RWPE2 (cell line): ENCODE data around the gene SUN3.

Experiments
- ATAC-seq: fragments of 200-7000 bp; cut with Tn5 transposase; 3 replicates; pipeline ENCODE4 v1.9.1; 2021; ENCODE audit warnings: low read depth
- DNase-seq: peaks from one replicate; pipeline ENCODE4 v3.0.0-alpha.2; 2020; ENCODE audit warnings: low spot score
- H3K27ac ChIP-seq: fragments of 450-650 bp; 2 replicates; pipeline ENCODE4 v1.5.1; 2017; ENCODE audit warnings: mild to moderate bottlenecking; ENCODE audit not compliant: poor library complexity, severe bottlenecking
- H3K27me3 ChIP-seq: fragments of 250-450 bp; sonication (Bioruptor Pico); 2 replicates; pipeline ENCODE4 v1.5.1; 2021; ENCODE audit warnings: mild to moderate bottlenecking, moderate library complexity; ENCODE audit not compliant: insufficient read depth, poor library complexity, severe bottlenecking
- H3K36me3 ChIP-seq: fragments of 250-450 bp; sonication (Bioruptor Pico); 2 replicates; pipeline ENCODE4 v1.5.1; 2020; ENCODE audit warnings: low read depth, mild to moderate bottlenecking, moderate library complexity
- H3K4me1 ChIP-seq: fragments of 250-450 bp; sonication (Bioruptor Pico); 2 replicates; pipeline ENCODE4 v1.5.1; 2021; ENCODE audit warnings: mild to moderate bottlenecking, moderate library complexity; ENCODE audit not compliant: insufficient read depth, poor library complexity, severe bottlenecking
- H3K4me3 ChIP-seq: fragments of 250-450 bp; sonication (Bioruptor Pico); 2 replicates; pipeline ENCODE4 v1.5.1; 2021; ENCODE audit warnings: mild to moderate bottlenecking, moderate library complexity; ENCODE audit not compliant: severe bottlenecking
- H3K9me3 ChIP-seq: fragments of 250-450 bp; sonication (Bioruptor Pico); 2 replicates; pipeline ENCODE4 v1.5.1; 2021; ENCODE audit warnings: mild to moderate bottlenecking, moderate library complexity; ENCODE audit not compliant: severe bottlenecking
- TF ChIP-seq, protein P1 (sequence below): fragments of 450-650 bp; IDR thresholded peaks from one replicate; pipeline ENCODE4 v1.5.1; 2017; ENCODE audit warnings: mild to moderate bottlenecking, moderate library complexity; ENCODE audit not compliant: poor library complexity, severe bottlenecking

The SUN3 gene

DNA sequence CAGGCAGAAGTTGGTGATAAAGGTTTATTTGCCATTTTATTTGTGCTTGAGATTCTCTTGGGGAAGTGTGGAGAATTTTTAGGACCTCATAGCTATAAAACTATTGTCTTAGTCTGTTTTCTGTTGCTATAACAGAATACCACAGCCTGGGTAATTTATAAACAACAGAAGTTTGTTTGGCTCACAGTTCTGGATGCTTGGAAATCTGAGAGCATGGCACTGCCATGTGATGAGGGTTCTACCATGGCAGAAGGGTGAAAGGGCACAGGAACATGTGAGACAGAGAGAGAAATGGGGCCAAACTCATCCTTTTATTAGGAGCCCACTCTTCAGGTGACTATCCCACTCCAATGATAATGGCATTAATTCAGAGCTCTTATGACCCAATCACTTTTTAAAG lies 12.3 kb downstream of the SUN3 start:
- no peak for ATAC-seq
- no peak for DNase-seq
- H3K36me3 ChIP-seq = no peaks in the 10 kb centered on the region
- H3K27ac ChIP-seq = no peak overlapping the region
- H3K4me1 ChIP-seq = no peaks in the 10 kb centered on the region
- no peaks in the 10 kb centered on the region for H3K9me3 ChIP-seq
- TF ChIP-seq, protein P1, sequence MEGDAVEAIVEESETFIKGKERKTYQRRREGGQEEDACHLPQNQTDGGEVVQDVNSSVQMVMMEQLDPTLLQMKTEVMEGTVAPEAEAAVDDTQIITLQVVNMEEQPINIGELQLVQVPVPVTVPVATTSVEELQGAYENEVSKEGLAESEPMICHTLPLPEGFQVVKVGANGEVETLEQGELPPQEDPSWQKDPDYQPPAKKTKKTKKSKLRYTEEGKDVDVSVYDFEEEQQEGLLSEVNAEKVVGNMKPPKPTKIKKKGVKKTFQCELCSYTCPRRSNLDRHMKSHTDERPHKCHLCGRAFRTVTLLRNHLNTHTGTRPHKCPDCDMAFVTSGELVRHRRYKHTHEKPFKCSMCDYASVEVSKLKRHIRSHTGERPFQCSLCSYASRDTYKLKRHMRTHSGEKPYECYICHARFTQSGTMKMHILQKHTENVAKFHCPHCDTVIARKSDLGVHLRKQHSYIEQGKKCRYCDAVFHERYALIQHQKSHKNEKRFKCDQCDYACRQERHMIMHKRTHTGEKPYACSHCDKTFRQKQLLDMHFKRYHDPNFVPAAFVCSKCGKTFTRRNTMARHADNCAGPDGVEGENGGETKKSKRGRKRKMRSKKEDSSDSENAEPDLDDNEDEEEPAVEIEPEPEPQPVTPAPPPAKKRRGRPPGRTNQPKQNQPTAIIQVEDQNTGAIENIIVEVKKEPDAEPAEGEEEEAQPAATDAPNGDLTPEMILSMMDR = no peak
- no peak overlapping the region for H3K4me3 ChIP-seq
- H3K27me3 ChIP-seq = no peaks in the 10 kb centered on the region

GRCh38 chr7:48011951-48012350 lies 17.0 kb downstream of the SUN3 start:
- ATAC-seq (no peak), DNase-seq (no peak)
- no peaks in the 10 kb centered on the region for H3K9me3 ChIP-seq
- H3K36me3 ChIP-seq = no peaks in the 10 kb centered on the region
- H3K4me3 ChIP-seq = no peak overlapping the region
- H3K27me3 ChIP-seq = no peaks in the 10 kb centered on the region
- H3K27ac ChIP-seq = no peak overlapping the region
- TF ChIP-seq, protein P1 = no peak
- no peaks in the 10 kb centered on the region for H3K4me1 ChIP-seq

- no peak overlapping the region for H3K27ac ChIP-seq
- no peaks in the 10 kb centered on the region for H3K27me3 ChIP-seq
- TF ChIP-seq, protein P1 = no peak
- H3K4me1 ChIP-seq = no peaks in the 10 kb centered on the region
- no peak overlapping the region for H3K4me3 ChIP-seq
- H3K9me3 ChIP-seq = no peaks in the 10 kb centered on the region
- DNase-seq = no peak
- ATAC-seq = no peak
- no peaks in the 10 kb centered on the region for H3K36me3 ChIP-seq
These were observed 17.6 kb downstream of the SUN3 start for GRCh38 chr7:48011323-48011722.

DNA sequence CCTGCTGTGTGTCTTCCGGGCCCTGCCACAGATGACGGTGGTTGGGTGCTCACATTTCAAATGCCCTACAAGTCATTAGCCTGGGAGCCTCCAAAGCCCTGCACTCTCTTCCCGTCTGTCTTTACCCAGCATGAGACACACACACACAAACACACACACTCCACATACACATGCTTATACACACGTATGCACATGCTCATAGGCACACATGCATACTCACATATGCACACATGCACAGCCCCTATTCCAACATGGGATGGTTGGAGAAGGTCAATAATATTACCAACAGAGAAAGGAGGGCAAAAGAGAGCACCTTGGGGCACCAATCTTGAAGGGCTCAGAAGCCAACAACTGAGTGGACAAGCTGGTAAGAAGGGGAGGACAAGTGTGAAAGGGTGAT lies 19.0 kb downstream of the SUN3 start:
- TF ChIP-seq, protein P1 = no peak
- ATAC-seq (no peak), DNase-seq (no peak)
- Histone ChIP-seq H3K4me3 (no peak overlapping the region), H3K27me3 (no peaks in the 10 kb centered on the region), H3K36me3 (no peaks in the 10 kb centered on the region), H3K27ac (no peak overlapping the region), H3K9me3 (no peaks in the 10 kb centered on the region), H3K4me1 (no peaks in the 10 kb centered on the region)

DNA sequence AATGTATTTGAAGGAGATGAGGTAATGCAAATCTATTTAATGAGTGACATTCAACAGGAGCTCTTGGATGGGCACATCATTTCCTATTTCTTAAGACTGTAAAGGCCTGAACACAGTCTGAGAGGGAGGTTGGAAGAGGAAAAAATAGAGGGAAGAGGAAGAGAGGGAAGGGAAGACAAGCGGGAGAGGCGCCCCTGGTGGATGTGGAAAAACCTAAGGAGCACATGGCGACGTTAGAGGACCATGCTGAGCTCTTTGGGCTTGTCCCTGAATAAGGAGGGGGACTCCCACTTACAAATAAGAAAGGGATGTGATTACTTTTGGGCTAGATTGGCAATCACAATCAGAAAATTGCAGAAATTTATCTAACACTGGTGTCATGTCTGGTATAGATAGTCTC lies 19.6 kb downstream of the SUN3 start:
- no peak overlapping the region for H3K27ac ChIP-seq
- no peaks in the 10 kb centered on the region for H3K36me3 ChIP-seq
- TF ChIP-seq, protein P1 = no peak
- ATAC-seq (no peak), DNase-seq (no peak)
- H3K27me3 ChIP-seq = no peaks in the 10 kb centered on the region
- H3K9me3 ChIP-seq = no peaks in the 10 kb centered on the region
- no peaks in the 10 kb centered on the region for H3K4me1 ChIP-seq
- no peak overlapping the region for H3K4me3 ChIP-seq
